GM18858 (cell line): ENCODE data around the gene NGRN.

Source experiments
- ATAC-seq: cut with Tn5 transposase; IDR thresholded peaks from one replicate; pipeline ENCODE4 v1.9.1; 2021; ENCODE audit not compliant: unreplicated experiment

The NGRN gene

DNA sequence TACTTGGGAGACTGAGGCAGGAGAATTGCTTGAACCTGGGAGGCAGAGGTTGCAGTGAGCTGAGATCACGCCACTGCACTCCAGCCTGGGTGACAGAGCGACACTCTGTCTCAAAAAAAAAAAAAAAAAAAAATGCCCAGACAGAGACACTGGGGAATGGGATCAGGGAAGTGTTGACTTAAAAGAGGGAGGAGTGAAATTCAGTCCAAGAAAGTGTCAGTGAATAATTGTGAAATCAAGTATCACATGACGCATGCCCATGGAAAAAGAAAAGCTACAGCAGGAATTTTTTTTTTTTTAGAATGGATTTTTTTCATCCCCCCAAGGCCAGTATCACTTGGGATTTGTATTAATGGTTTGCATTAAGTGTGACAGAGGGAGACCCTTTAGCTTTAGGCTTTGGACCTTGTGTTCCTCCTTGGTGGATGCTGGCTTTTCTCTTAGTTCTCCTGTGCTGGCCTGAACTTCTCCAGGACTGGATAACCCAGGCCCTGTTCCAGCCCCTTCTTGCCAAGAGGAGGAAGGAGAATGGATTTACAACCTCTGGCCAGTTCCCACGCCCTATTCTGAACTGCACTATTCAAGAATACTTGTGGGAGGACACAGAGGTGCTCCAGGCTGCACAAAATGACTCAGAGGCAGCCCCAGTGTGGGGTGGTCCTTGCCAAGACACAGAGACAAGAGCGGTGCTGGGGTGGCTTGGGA lies 50.0 kb downstream of the NGRN start:
- no peak for ATAC-seq

DNA sequence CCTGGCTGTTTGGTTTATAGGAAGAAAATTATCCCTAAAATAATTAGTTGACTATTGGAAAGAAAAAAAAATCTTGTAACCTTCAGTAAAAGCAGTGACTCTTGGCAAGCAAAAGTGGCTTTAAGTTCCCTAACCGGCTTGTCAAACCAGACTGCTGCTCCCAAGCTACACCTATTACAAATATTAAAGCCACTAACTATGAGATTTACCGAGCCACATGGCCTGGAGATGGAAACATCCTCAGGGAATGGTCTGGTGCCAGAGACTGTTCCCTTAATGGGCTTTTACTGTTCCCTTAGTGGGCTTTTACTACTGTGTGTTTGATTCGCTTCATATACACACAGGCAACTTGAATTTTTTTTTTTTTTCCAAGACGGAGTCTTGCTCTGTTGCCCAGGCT lies 50.7 kb downstream of the NGRN start:
- ATAC-seq: no peak

DNA sequence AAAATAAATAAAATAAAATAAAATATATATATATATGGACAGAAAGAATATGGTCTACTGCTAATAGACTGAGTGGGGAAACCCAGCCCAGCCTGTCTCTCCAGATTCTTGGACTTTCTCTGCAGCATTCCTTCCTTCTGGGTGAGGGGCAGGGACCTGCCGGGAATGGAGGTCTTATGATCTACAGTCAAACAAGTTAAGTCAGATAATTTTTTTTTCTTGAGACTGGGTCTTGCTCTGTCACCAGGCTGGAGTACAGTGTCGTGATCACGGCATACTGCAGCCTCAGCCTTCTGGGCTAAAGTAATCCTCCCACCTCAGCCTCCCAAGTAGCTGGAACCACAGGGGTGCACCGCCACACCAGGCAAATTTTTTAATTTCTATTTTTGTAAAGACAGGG lies 53.1 kb downstream of the NGRN start:
- ATAC-seq: no peak

GRCh38 chr15:90320062-90320884 lies 54.8 kb downstream of the NGRN start:
- peak; percentile 60 for ATAC-seq

DNA sequence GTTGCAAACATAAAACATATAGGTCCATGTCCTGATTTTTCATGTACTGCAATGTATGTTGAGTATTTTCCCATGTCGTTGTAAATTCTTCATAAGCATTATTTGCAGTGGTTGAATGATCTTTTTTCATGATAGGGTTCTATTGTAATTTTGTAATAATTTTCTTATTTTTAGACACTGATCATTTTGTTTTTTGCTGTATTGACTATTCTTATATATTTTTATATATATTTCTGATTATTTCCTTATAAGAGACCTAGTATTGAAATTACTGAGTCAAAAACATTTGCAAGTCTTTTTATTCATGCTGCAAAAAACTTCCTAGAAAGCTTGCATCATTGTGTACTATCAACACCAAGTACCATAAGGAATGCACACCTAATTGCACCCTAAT lies 55.4 kb downstream of the NGRN start:
- ATAC-seq: no peak
